GM12878 (cell line): ENCODE measurements around the gene TNFRSF8.

Experiments
- ATF2 ChIP-seq: IDR thresholded peaks from 2 replicates; pipeline ENCODE4 v1.6.1; 2012; ENCODE audit warnings: low read length, inconsistent platforms
- BRCA1 ChIP-seq: IDR thresholded peaks from 2 replicates; pipeline ENCODE4 v1.6.1; 2011; ENCODE audit warnings: low read depth, low read length, improper control_type of control experiment
- CTCF ChIP-seq, 3 experiments: IDR thresholded peaks in 2 of 3; conservative IDR thresholded peaks in 1 of 3; 2 replicates each; pipeline ENCODE4 v1.5.1; 2011; ENCODE audit warnings: low read depth in 3 of 3, low read length in 3 of 3, mild to moderate bottlenecking in 3 of 3, control low read depth in 2 of 3, moderate library complexity in 2 of 3, inconsistent platforms in 1 of 3, mixed read lengths in 1 of 3; ENCODE audit not compliant: control insufficient read depth in 2 of 3, insufficient read depth in 1 of 3; ENCODE audit errors: extremely low read depth in 1 of 3
- EGR1 ChIP-seq, 2 experiments: IDR thresholded peaks; 1 replicate in 1 of 2; 2 replicates in 1 of 2; pipeline ENCODE4 v1.6.1; 2011 to 2012; ENCODE audit warnings: low read depth in 2 of 2, low read length in 2 of 2, borderline replicate concordance in 1 of 2, mild to moderate bottlenecking in 1 of 2, moderate library complexity in 1 of 2
- IKZF1 ChIP-seq: fragments of 450-650 bp; conservative IDR thresholded peaks from 2 replicates; pipeline ENCODE4 v1.6.1; 2017; ENCODE audit warnings: antibody characterized with exemption, mild to moderate bottlenecking
- PML ChIP-seq: IDR thresholded peaks from 2 replicates; pipeline ENCODE4 v1.6.1; 2012; ENCODE audit warnings: low read length, inconsistent platforms
- PRDM15 ChIP-seq: fragments of 450-650 bp; formaldehyde crosslinking; IDR thresholded peaks from 2 replicates; pipeline ENCODE4 v1.4.0; 2020; ENCODE audit warnings: mild to moderate bottlenecking, moderate library complexity
- SIN3A ChIP-seq: IDR thresholded peaks from 2 replicates; pipeline ENCODE4 v1.6.1; 2012; ENCODE audit warnings: low read depth, low read length, improper control_type of control experiment

- TF ChIP-seq PML (no peak), BRCA1 (no peak), IKZF1 (peak; percentile 90), ATF2 (no peak), CTCF (IDR thresholded peaks at IDR 0.05 in 2 of 3, conservative IDR thresholded peaks at IDR 0.05 in 1 of 3; ENCODE audit: control insufficient read depth in 2 of 3, extremely low read depth in 1 of 3, insufficient read depth in 1 of 3, low read depth in 3 of 3, low read length in 3 of 3) (peak in 1 of 3 experiments; percentile 5; a peak in 1 of 6 replicates), EGR1 (IDR thresholded peaks at IDR 0.05; ENCODE audit: borderline replicate concordance in 1 of 2, low read depth in 2 of 2, low read length in 2 of 2) (peak in 1 of 2 experiments; percentile 61; a peak in 1 of 3 replicates), SIN3A (peak; percentile 76), PRDM15 (CRISPR knock-in tag) (no peak)
These were observed at the start of gene TNFRSF8 for GRCh38 chr1:12063141-12064072.
